Keratinocyte (primary cell): Measurements from ENCODE around the gene ASB13. TPM values are rescaled to one million over a fixed set of nuclear protein-coding genes. Genes with fewer than 3 reads are reported as not detected.

Experiments
- DNase-seq: peaks from one replicate; pipeline ENCODE4 v3.0.0-alpha.2; 2011; ENCODE audit warnings: low read depth, missing footprints, low spot score
- FAIRE-seq: peaks from 2 replicates; lab custom pipeline; 2011; peaks lifted over from hg19 to GRCh38; lab: Jason Lieb, UNC
- H2AFZ ChIP-seq: 2 replicates; pipeline ENCODE4 v1.6.0; 2012; ENCODE audit warnings: low read length, control low read depth, inconsistent platforms; ENCODE audit not compliant: control insufficient read depth
- H3K27ac ChIP-seq: 2 replicates; pipeline ENCODE4 v1.5.1; 2011; ENCODE audit warnings: low read length; ENCODE audit not compliant: control insufficient read depth, insufficient read depth
- H3K27me3 ChIP-seq: 3 replicates; pipeline ENCODE4 v1.6.0; 2011; ENCODE audit warnings: low read length; ENCODE audit not compliant: control insufficient read depth, insufficient read depth; ENCODE audit errors: extremely low read depth
- H3K36me3 ChIP-seq, 2 experiments: 2 replicates in 1 of 2; 3 replicates in 1 of 2; pipeline ENCODE4 v1.5.1; 2011; ENCODE audit warnings: low read length in 2 of 2, mild to moderate bottlenecking in 1 of 2; ENCODE audit not compliant: control insufficient read depth in 2 of 2, insufficient read depth in 2 of 2; ENCODE audit errors: extremely low read depth in 1 of 2
- H3K4me1 ChIP-seq: 3 replicates; pipeline ENCODE4 v1.5.1; 2011; ENCODE audit warnings: low read length; ENCODE audit not compliant: control insufficient read depth, insufficient read depth; ENCODE audit errors: extremely low read depth
- H3K4me2 ChIP-seq: 3 replicates; pipeline ENCODE4 v1.6.0; 2011; ENCODE audit warnings: low read depth, low read length; ENCODE audit not compliant: control insufficient read depth, insufficient read depth; ENCODE audit errors: extremely low read depth
- H3K4me3 ChIP-seq, 3 experiments: fragments of 200-600 bp in 1 of 3; sonication (generic) in 1 of 3; 2 replicates in 2 of 3; 3 replicates in 1 of 3; pipeline ENCODE4 v1.5.1; 2011 to 2016; ENCODE audit warnings: low read length in 3 of 3, mild to moderate bottlenecking in 3 of 3, control low read depth in 2 of 3, inconsistent platforms in 1 of 3, low read depth in 1 of 3, mixed read lengths in 1 of 3, mixed run types in 1 of 3, moderate library complexity in 1 of 3; ENCODE audit not compliant: control insufficient read depth in 2 of 3, insufficient read depth in 2 of 3; ENCODE audit errors: extremely low read depth in 1 of 3
- H3K79me2 ChIP-seq: 2 replicates; pipeline ENCODE4 v1.6.0; 2012; ENCODE audit warnings: low read length; ENCODE audit not compliant: control insufficient read depth, insufficient read depth
- H3K9ac ChIP-seq: 3 replicates; pipeline ENCODE4 v1.6.0; 2011; ENCODE audit warnings: low read length; ENCODE audit not compliant: control insufficient read depth, insufficient read depth; ENCODE audit errors: extremely low read depth
- H3K9me1 ChIP-seq: 3 replicates; pipeline ENCODE4 v1.6.0; 2011; ENCODE audit warnings: low read length; ENCODE audit not compliant: control insufficient read depth, insufficient read depth; ENCODE audit errors: extremely low read depth
- H3K9me3 ChIP-seq: 2 replicates; pipeline ENCODE4 v1.5.1; 2012; ENCODE audit warnings: low read depth, low read length; ENCODE audit not compliant: control insufficient read depth
- H4K20me1 ChIP-seq: 3 replicates; pipeline ENCODE4 v1.6.0; 2011; ENCODE audit warnings: low read length; ENCODE audit not compliant: control insufficient read depth, insufficient read depth; ENCODE audit errors: extremely low read depth
- CTCF ChIP-seq, 3 experiments: IDR thresholded peaks in 1 of 3; conservative IDR thresholded peaks in 1 of 3; optimal IDR thresholded peaks in 1 of 3; 2 replicates in 2 of 3; 3 replicates in 1 of 3; pipeline versions ENCODE3 to v1.5.1; 2011; ENCODE audit warnings: low read length in 3 of 3, mild to moderate bottlenecking in 3 of 3, moderate library complexity in 2 of 3, control low read depth in 1 of 3, inconsistent platforms in 1 of 3; ENCODE audit not compliant: insufficient read depth in 2 of 3; ENCODE audit errors: extremely low read depth in 1 of 3
- EZH2 ChIP-seq: IDR thresholded peaks from one replicate; pipeline ENCODE4 v1.6.1; 2012; ENCODE audit warnings: inconsistent platforms, mild to moderate bottlenecking, low read length, moderate library complexity
- dilution Hi-C: fragments of 300-500 bp; cut with MboI; formaldehyde crosslinking; loops from one replicate; pipeline ENCODE4 v1.7.0; 2020; ENCODE audit warnings: low sequenced_read_pairs; ENCODE audit not compliant: extremely low pct_ligation_motif_present
- polyA plus RNA-seq, 5 experiments: library from polyadenylated mRNA; depleted of rRNA in 3 of 5; stranded (reverse) in 3 of 5; stranded (forward) in 1 of 5; unstranded in 1 of 5; fragments of >200 nt; gene quantifications; 1 replicate in 1 of 5; 2 replicates in 3 of 5; 3 replicates in 1 of 5; pipeline versions ENCODE4 v1.2.1 to v1.2.3, GENCODE V29; 2011 to 2012; ENCODE audit warnings: missing spikeins in 2 of 5, low read depth in 1 of 5, low replicate concordance in 1 of 5

The ASB13 gene
- polyA plus RNA-seq, 1 donor (not counting 4 experiments of a cell fraction or from before 2014, with no cell fraction given) = 6.4 TPM

- no peaks in the 10 kb centered on the region for H3K27me3 ChIP-seq
- H3K9ac ChIP-seq = no peak overlapping the region
- H3K9me3 ChIP-seq = no peaks in the 10 kb centered on the region
- H3K4me1 ChIP-seq = peaks cover 32% of the 10 kb centered on the region
- H3K27ac ChIP-seq = no peak overlapping the region
- H2AFZ ChIP-seq = no peak overlapping the region
- DNase-seq = no peak
- H3K4me2 ChIP-seq = no peak overlapping the region
- H4K20me1 ChIP-seq = no peaks in the 10 kb centered on the region
- peak; percentile 17 for FAIRE-seq
- H3K4me3 ChIP-seq = no peak overlapping the region
- H3K36me3 ChIP-seq = no peaks in the 10 kb centered on the region
- TF ChIP-seq EZH2 = no peak
- TF ChIP-seq CTCF (optimal IDR thresholded peaks at IDR 0.05 in 1 of 3, IDR thresholded peaks at IDR 0.05 in 1 of 3, conservative IDR thresholded peaks at IDR 0.05 in 1 of 3; ENCODE audit: extremely low read depth in 1 of 3, insufficient read depth in 2 of 3, low read length in 3 of 3) = no peak
- H3K9me1 ChIP-seq = no peaks in the 10 kb centered on the region
- H3K79me2 ChIP-seq = no peaks in the 10 kb centered on the region
- dilution Hi-C loops = no loop called here
Observed at GRCh38 chr10:5608608-5609220, 57.7 kb downstream of the ASB13 start.

- Histone ChIP-seq H3K79me2 (no peaks in the 10 kb centered on the region), H3K4me1 (peaks cover 31% of the 10 kb centered on the region), H3K36me3 (no peaks in the 10 kb centered on the region), H3K9me3 (no peaks in the 10 kb centered on the region), H2AFZ (no peak overlapping the region), H3K4me2 (no peak overlapping the region), H3K27me3 (no peaks in the 10 kb centered on the region), H3K9ac (no peak overlapping the region), H3K27ac (no peak overlapping the region), H4K20me1 (no peaks in the 10 kb centered on the region), H3K4me3 (no peak overlapping the region), H3K9me1 (no peaks in the 10 kb centered on the region)
- TF ChIP-seq CTCF (optimal IDR thresholded peaks at IDR 0.05 in 1 of 3, IDR thresholded peaks at IDR 0.05 in 1 of 3, conservative IDR thresholded peaks at IDR 0.05 in 1 of 3; ENCODE audit: extremely low read depth in 1 of 3, insufficient read depth in 2 of 3, low read length in 3 of 3) (no peak), EZH2 (no peak)
- dilution Hi-C loops = no loop called here
- DNase-seq (no peak), FAIRE-seq (no peak)
Observed at GRCh38 chr10:5607594-5607993, 58.8 kb downstream of the ASB13 start.
